Activated CD8-positive, alpha-beta T cell treated with anti-CD3 and anti-CD28 coated beads for 36 hours (primary cell): Measurements from ENCODE around the gene TBC1D1. TPM values are rescaled to one million over a fixed set of nuclear protein-coding genes. Genes with fewer than 3 reads are reported as not detected.

Experiments used
- ATAC-seq: fragments of 200-7000 bp; cut with Tn5 transposase; one replicate; pipeline ENCODE4 v1.10.0; 2021; ENCODE audit warnings: mild to moderate bottlenecking, moderate library complexity
- CTCF ChIA-PET: fragments of 350-600 bp; sonication (Branson Sonifier 250); formaldehyde crosslinking; loops from one replicate; lab custom pipeline; 2021; ENCODE audit warnings: antibody characterized with exemption; lab: Charles Lee
- POLR2A ChIA-PET: fragments of 350-600 bp; sonication (Branson Sonifier 250); formaldehyde crosslinking; loops from one replicate; lab custom pipeline; 2021; ENCODE audit warnings: antibody characterized with exemption; lab: Charles Lee
- DNase-seq: peaks from one replicate; pipeline ENCODE4 v3.0.0-alpha.2; 2020
- H3K27ac Mint-ChIP-seq: one replicate; pipeline ENCODE4 v1.8.0; 2021; ENCODE audit warnings: mild to moderate bottlenecking, mixed read lengths
- H3K27me3 Mint-ChIP-seq: one replicate; pipeline ENCODE4 v1.8.0; 2021; ENCODE audit warnings: mixed read lengths
- H3K36me3 Mint-ChIP-seq: one replicate; pipeline ENCODE4 v1.8.0; 2021; ENCODE audit warnings: low read depth, mixed read lengths
- H3K4me1 Mint-ChIP-seq: one replicate; pipeline ENCODE4 v1.8.0; 2021; ENCODE audit warnings: low read depth, mixed read lengths
- H3K4me3 Mint-ChIP-seq: one replicate; pipeline ENCODE4 v1.8.0; 2021; ENCODE audit warnings: mild to moderate bottlenecking, moderate library complexity, mixed read lengths
- H3K9me3 Mint-ChIP-seq: one replicate; pipeline ENCODE4 v1.8.0; 2021; ENCODE audit warnings: mixed read lengths
- intact Hi-C: fragments of 100-400 bp; cut with micrococcal nuclease; formaldehyde crosslinking; loops from one replicate; pipeline ENCODE4 v1.10.0; 2022
- total RNA-seq, 2 experiments: library from RNA; stranded (reverse); gene quantifications; one replicate each; pipeline ENCODE4 v1.2.3, GENCODE V29; 2021
- TF ChIP-seq, protein P1 (sequence below): fragments of 200-600 bp; IDR thresholded peaks from one replicate; pipeline ENCODE4 v1.8.0; 2022; ENCODE audit warnings: antibody characterized with exemption, mild to moderate bottlenecking

Gene TBC1D1, protein sequence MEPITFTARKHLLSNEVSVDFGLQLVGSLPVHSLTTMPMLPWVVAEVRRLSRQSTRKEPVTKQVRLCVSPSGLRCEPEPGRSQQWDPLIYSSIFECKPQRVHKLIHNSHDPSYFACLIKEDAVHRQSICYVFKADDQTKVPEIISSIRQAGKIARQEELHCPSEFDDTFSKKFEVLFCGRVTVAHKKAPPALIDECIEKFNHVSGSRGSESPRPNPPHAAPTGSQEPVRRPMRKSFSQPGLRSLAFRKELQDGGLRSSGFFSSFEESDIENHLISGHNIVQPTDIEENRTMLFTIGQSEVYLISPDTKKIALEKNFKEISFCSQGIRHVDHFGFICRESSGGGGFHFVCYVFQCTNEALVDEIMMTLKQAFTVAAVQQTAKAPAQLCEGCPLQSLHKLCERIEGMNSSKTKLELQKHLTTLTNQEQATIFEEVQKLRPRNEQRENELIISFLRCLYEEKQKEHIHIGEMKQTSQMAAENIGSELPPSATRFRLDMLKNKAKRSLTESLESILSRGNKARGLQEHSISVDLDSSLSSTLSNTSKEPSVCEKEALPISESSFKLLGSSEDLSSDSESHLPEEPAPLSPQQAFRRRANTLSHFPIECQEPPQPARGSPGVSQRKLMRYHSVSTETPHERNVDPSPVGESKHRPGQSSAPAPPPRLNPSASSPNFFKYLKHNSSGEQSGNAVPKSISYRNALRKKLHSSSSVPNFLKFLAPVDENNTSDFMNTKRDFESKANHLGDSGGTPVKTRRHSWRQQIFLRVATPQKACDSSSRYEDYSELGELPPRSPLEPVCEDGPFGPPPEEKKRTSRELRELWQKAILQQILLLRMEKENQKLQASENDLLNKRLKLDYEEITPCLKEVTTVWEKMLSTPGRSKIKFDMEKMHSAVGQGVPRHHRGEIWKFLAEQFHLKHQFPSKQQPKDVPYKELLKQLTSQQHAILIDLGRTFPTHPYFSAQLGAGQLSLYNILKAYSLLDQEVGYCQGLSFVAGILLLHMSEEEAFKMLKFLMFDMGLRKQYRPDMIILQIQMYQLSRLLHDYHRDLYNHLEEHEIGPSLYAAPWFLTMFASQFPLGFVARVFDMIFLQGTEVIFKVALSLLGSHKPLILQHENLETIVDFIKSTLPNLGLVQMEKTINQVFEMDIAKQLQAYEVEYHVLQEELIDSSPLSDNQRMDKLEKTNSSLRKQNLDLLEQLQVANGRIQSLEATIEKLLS (N-terminal part only)
- total RNA-seq: 10 to 100 TPM; 79.4 to 91.4 TPM

GRCh38 chr4:37890801-37891259 is at the start of gene TBC1D1:
Gene TBC1D1 (plus strand): TSS chr4:37891084. CDS start chr4:37902096, 11,012 bp downstream.
- TF ChIP-seq, protein P1, sequence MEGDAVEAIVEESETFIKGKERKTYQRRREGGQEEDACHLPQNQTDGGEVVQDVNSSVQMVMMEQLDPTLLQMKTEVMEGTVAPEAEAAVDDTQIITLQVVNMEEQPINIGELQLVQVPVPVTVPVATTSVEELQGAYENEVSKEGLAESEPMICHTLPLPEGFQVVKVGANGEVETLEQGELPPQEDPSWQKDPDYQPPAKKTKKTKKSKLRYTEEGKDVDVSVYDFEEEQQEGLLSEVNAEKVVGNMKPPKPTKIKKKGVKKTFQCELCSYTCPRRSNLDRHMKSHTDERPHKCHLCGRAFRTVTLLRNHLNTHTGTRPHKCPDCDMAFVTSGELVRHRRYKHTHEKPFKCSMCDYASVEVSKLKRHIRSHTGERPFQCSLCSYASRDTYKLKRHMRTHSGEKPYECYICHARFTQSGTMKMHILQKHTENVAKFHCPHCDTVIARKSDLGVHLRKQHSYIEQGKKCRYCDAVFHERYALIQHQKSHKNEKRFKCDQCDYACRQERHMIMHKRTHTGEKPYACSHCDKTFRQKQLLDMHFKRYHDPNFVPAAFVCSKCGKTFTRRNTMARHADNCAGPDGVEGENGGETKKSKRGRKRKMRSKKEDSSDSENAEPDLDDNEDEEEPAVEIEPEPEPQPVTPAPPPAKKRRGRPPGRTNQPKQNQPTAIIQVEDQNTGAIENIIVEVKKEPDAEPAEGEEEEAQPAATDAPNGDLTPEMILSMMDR: no peak
- peak; percentile 17 for ATAC-seq
- DNase-seq: peak; percentile 59
- H3K27me3 Mint-ChIP-seq: no peaks in the 10 kb centered on the region
- H3K27ac Mint-ChIP-seq: peak within 1 kb of the TSS; percentile 94
- ChIA-PET POLR2A (interaction anchor here (1.1 to 3.0 kb wide), 9 partner anchors 10 to 87 kb away, joined by 3 to 21 read pairs (median 6); partner anchors contain the start of gene PGM2), CTCF (interaction anchor here (0.6 to 2.9 kb wide), 3 partner anchors 16 to 87 kb away, joined by 3 to 19 read pairs (median 4); no protein-coding TSS in a partner anchor)
- intact Hi-C loops: loop anchor here (2.0 to 10.0 kb wide), 3 partner anchors 36 to 144 kb away; partner anchors contain the start of gene PGM2
- peak within 1 kb of the TSS; percentile 80 for H3K4me3 Mint-ChIP-seq
- peaks cover 3% of the 10 kb centered on the region for H3K36me3 Mint-ChIP-seq
- H3K4me1 Mint-ChIP-seq: peaks cover 39% of the 10 kb centered on the region
- no peaks in the 10 kb centered on the region for H3K9me3 Mint-ChIP-seq

- CTCF ChIA-PET: no interaction called here
- intact Hi-C loops: no loop called here
- Mint-ChIP-seq H3K4me3 (no peak overlapping the region), H3K27ac (no peak overlapping the region), H3K27me3 (no peaks in the 10 kb centered on the region), H3K9me3 (no peaks in the 10 kb centered on the region), H3K36me3 (peaks cover 40% of the 10 kb centered on the region), H3K4me1 (no peaks in the 10 kb centered on the region)
- POLR2A ChIA-PET: interaction anchor here (0.5 kb wide), 1 partner anchor 187 kb away, joined by 3 read pairs; no protein-coding TSS in a partner anchor
- TF ChIP-seq, protein P1: no peak
- ATAC-seq (no peak), DNase-seq (no peak)
These were observed 46.7 kb upstream of the TBC1D1 start for GRCh38 chr4:37844204-37844603.

GRCh38 chr4:37845201-37845600 is 45.7 kb upstream of the TBC1D1 start:
- DNase-seq (no peak), ATAC-seq (no peak)
- Mint-ChIP-seq H3K4me1 (no peaks in the 10 kb centered on the region), H3K36me3 (peaks cover 40% of the 10 kb centered on the region), H3K4me3 (no peak overlapping the region), H3K27me3 (no peaks in the 10 kb centered on the region), H3K9me3 (no peaks in the 10 kb centered on the region), H3K27ac (no peak overlapping the region)
- intact Hi-C loops: no loop called here
- POLR2A ChIA-PET: no interaction called here
- CTCF ChIA-PET: no interaction called here
- TF ChIP-seq, protein P1: no peak

GRCh38 chr4:37847311-37847884 is 43.5 kb upstream of the TBC1D1 start:
- POLR2A ChIA-PET: interaction anchor here (0.6 to 1.1 kb wide), 4 partner anchors 9 to 21 kb away, joined by 3 to 4 read pairs (median 3); partner anchors contain the start of gene PGM2
- TF ChIP-seq, protein P1: no peak
- H3K27me3 Mint-ChIP-seq: no peaks in the 10 kb centered on the region
- H3K4me3 Mint-ChIP-seq: no peak overlapping the region
- ATAC-seq (no peak), DNase-seq (no peak)
- CTCF ChIA-PET: interaction anchor here (1.0 kb wide), 1 partner anchor 188 kb away, joined by 4 read pairs; no protein-coding TSS in a partner anchor
- H3K36me3 Mint-ChIP-seq: peaks cover 37% of the 10 kb centered on the region
- no peaks in the 10 kb centered on the region for H3K9me3 Mint-ChIP-seq
- no peaks in the 10 kb centered on the region for H3K4me1 Mint-ChIP-seq
- H3K27ac Mint-ChIP-seq: no peak overlapping the region
- intact Hi-C loops: no loop called here
